GM23338 (cell line): ENCODE measurements around the gene NEO1. TPM values are rescaled to one million over a fixed set of nuclear protein-coding genes. Genes with fewer than 3 reads are reported as not detected.

Experiments used
- CREB1 ChIP-seq: fragments of 250-450 bp; sonication (Bioruptor Pico); IDR thresholded peaks from 2 replicates; pipeline ENCODE4 v1.5.0; 2020; ENCODE audit warnings: low read depth, mild to moderate bottlenecking, moderate library complexity
- EZH2 ChIP-seq: fragments of 200-600 bp; sonication (generic); IDR thresholded peaks from one replicate; pipeline ENCODE4 v1.8.0; 2017; ENCODE audit warnings: antibody characterized with exemption, mild to moderate bottlenecking, low read depth; ENCODE audit not compliant: unreplicated experiment
- EZH2phosphoT487 ChIP-seq: fragments of 200-600 bp; sonication (generic); IDR thresholded peaks from one replicate; pipeline ENCODE4 v1.8.1; 2018; ENCODE audit warnings: antibody characterized with exemption; ENCODE audit not compliant: unreplicated experiment
- JUNB ChIP-seq: IDR thresholded peaks from one replicate; pipeline ENCODE4 v1.6.1; 2016; ENCODE audit warnings: antibody characterized with exemption; ENCODE audit not compliant: unreplicated experiment
- POLR2AphosphoS5 ChIP-seq: IDR thresholded peaks from 2 replicates; pipeline ENCODE4 v1.6.1; 2016; ENCODE audit warnings: antibody characterized with exemption, low read depth
- STAT1 ChIP-seq: IDR thresholded peaks from one replicate; pipeline ENCODE4 v1.6.1; 2016; ENCODE audit warnings: antibody characterized with exemption; ENCODE audit not compliant: unreplicated experiment
- ZNF114 ChIP-seq: fragments of 250-450 bp; sonication (Bioruptor Pico); IDR thresholded peaks from 2 replicates; pipeline ENCODE4 v1.5.0; 2020; ENCODE audit warnings: mild to moderate bottlenecking, moderate library complexity
- polyA plus RNA-seq: library from polyadenylated mRNA; unstranded; fragments of >200 nt; fragmentation: Nextera tagmentation; extraction: Ambion mirVana; gene quantifications from 2 replicates; pipeline ENCODE4 v1.2.1, GENCODE V29; 2016
- total RNA-seq: library from RNA; depleted of rRNA; stranded (reverse); fragments of >200 nt; shearing (Covaris generic); gene quantifications from 2 replicates; pipeline ENCODE4 v1.2.3, GENCODE V29; 2014
- TF ChIP-seq, protein P1 (sequence below): fragments of 250-450 bp; sonication (Bioruptor Pico); IDR thresholded peaks from 2 replicates; pipeline ENCODE4 v1.5.0; 2020; ENCODE audit warnings: mild to moderate bottlenecking, moderate library complexity
- TF ChIP-seq, protein P2 (sequence below): IDR thresholded peaks from one replicate; pipeline ENCODE4 v1.6.1; 2018; ENCODE audit warnings: antibody characterized with exemption; ENCODE audit not compliant: unreplicated experiment

Gene NEO1
- total and polyA plus RNA-seq, 2 experiments from 2014 or later = 8.4 to 45.8 TPM

DNA sequence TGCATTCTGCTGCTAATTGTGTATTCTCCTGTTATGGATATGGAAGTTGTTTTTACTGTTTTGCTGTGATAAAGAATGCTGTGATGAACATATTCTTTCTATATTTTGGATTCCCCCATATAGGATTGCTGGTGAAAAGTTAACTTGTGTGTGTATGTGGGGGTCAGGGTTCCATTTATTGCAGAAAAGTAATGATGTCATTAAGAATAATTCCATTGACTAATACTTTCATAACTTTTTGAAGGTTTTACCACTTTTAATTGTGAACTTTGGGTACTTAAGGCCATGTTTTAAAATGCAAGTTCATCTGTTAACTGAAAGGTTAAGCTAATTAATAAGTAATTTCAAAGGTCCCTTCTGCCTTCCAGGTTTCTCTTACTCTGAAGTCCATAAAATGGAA lies 6.2 kb downstream of the NEO1 start (continued):
- TF ChIP-seq, protein P1, sequence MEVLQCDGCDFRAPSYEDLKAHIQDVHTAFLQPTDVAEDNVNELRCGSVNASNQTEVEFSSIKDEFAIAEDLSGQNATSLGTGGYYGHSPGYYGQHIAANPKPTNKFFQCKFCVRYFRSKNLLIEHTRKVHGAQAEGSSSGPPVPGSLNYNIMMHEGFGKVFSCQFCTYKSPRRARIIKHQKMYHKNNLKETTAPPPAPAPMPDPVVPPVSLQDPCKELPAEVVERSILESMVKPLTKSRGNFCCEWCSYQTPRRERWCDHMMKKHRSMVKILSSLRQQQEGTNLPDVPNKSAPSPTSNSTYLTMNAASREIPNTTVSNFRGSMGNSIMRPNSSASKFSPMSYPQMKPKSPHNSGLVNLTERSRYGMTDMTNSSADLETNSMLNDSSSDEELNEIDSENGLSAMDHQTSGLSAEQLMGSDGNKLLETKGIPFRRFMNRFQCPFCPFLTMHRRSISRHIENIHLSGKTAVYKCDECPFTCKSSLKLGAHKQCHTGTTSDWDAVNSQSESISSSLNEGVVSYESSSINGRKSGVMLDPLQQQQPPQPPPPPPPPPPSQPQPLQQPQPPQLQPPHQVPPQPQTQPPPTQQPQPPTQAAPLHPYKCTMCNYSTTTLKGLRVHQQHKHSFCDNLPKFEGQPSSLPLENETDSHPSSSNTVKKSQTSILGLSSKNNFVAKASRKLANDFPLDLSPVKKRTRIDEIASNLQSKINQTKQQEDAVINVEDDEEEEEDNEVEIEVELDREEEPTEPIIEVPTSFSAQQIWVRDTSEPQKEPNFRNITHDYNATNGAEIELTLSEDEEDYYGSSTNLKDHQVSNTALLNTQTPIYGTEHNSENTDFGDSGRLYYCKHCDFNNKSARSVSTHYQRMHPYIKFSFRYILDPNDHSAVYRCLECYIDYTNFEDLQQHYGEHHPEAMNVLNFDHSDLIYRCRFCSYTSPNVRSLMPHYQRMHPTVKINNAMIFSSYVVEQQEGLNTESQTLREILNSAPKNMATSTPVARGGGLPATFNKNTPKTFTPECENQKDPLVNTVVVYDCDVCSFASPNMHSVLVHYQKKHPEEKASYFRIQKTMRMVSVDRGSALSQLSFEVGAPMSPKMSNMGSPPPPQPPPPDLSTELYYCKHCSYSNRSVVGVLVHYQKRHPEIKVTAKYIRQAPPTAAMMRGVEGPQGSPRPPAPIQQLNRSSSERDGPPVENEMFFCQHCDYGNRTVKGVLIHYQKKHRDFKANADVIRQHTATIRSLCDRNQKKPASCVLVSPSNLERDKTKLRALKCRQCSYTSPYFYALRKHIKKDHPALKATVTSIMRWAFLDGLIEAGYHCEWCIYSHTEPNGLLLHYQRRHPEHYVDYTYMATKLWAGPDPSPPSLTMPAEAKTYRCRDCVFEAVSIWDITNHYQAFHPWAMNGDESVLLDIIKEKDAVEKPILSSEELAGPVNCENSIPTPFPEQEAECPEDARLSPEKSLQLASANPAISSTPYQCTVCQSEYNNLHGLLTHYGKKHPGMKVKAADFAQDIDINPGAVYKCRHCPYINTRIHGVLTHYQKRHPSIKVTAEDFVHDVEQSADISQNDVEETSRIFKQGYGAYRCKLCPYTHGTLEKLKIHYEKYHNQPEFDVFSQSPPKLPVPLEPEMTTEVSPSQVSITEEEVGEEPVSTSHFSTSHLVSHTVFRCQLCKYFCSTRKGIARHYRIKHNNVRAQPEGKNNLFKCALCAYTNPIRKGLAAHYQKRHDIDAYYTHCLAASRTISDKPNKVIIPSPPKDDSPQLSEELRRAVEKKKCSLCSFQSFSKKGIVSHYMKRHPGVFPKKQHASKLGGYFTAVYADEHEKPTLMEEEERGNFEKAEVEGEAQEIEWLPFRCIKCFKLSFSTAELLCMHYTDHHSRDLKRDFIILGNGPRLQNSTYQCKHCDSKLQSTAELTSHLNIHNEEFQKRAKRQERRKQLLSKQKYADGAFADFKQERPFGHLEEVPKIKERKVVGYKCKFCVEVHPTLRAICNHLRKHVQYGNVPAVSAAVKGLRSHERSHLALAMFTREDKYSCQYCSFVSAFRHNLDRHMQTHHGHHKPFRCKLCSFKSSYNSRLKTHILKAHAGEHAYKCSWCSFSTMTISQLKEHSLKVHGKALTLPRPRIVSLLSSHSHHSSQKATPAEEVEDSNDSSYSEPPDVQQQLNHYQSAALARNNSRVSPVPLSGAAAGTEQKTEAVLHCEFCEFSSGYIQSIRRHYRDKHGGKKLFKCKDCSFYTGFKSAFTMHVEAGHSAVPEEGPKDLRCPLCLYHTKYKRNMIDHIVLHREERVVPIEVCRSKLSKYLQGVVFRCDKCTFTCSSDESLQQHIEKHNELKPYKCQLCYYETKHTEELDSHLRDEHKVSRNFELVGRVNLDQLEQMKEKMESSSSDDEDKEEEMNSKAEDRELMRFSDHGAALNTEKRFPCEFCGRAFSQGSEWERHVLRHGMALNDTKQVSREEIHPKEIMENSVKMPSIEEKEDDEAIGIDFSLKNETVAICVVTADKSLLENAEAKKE (CRISPR knock-in tag) = no peak
- no peak for TF ChIP-seq EZH2
- no peak for TF ChIP-seq STAT1
- no peak for TF ChIP-seq CREB1
- no peak for TF ChIP-seq POLR2AphosphoS5
- TF ChIP-seq, protein P2, sequence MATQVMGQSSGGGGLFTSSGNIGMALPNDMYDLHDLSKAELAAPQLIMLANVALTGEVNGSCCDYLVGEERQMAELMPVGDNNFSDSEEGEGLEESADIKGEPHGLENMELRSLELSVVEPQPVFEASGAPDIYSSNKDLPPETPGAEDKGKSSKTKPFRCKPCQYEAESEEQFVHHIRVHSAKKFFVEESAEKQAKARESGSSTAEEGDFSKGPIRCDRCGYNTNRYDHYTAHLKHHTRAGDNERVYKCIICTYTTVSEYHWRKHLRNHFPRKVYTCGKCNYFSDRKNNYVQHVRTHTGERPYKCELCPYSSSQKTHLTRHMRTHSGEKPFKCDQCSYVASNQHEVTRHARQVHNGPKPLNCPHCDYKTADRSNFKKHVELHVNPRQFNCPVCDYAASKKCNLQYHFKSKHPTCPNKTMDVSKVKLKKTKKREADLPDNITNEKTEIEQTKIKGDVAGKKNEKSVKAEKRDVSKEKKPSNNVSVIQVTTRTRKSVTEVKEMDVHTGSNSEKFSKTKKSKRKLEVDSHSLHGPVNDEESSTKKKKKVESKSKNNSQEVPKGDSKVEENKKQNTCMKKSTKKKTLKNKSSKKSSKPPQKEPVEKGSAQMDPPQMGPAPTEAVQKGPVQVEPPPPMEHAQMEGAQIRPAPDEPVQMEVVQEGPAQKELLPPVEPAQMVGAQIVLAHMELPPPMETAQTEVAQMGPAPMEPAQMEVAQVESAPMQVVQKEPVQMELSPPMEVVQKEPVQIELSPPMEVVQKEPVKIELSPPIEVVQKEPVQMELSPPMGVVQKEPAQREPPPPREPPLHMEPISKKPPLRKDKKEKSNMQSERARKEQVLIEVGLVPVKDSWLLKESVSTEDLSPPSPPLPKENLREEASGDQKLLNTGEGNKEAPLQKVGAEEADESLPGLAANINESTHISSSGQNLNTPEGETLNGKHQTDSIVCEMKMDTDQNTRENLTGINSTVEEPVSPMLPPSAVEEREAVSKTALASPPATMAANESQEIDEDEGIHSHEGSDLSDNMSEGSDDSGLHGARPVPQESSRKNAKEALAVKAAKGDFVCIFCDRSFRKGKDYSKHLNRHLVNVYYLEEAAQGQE = no peak
- TF ChIP-seq JUNB = no peak
- no peak for TF ChIP-seq EZH2phosphoT487
- TF ChIP-seq ZNF114 (CRISPR knock-in tag) = no peak
